Stimulated activated naive CD8-positive, alpha-beta T cell treated with anti-CD3 and anti-CD28 coated beads, Interleukin-15, Interleukin-2, amounts not matched to agents 100 ng/mL and 50 ng/mL, for 24 hours (primary cell): ENCODE results near the gene XG.
"Not testable (repeated sequence)": the region's sequence is repeated elsewhere in the genome, so short reads cannot be mapped to it uniquely, and the experiment has no call there.

ENCODE experiments used
- H3K27ac Mint-ChIP-seq: one replicate; pipeline ENCODE4 v1.8.0; 2021; ENCODE audit warnings: mild to moderate bottlenecking, mixed read lengths
- H3K27me3 Mint-ChIP-seq: one replicate; pipeline ENCODE4 v1.8.0; 2021; ENCODE audit warnings: mixed read lengths
- H3K36me3 Mint-ChIP-seq: one replicate; pipeline ENCODE4 v1.8.0; 2021; ENCODE audit warnings: low read depth, mixed read lengths
- H3K4me1 Mint-ChIP-seq: one replicate; pipeline ENCODE4 v1.8.0; 2021; ENCODE audit warnings: low read depth, mixed read lengths
- H3K4me3 Mint-ChIP-seq: one replicate; pipeline ENCODE4 v1.8.0; 2021; ENCODE audit warnings: mild to moderate bottlenecking, mixed read lengths
- H3K9me3 Mint-ChIP-seq: one replicate; pipeline ENCODE4 v1.8.0; 2021; ENCODE audit warnings: mixed read lengths

XG gene

GRCh38 chrX:2751874-2752300 lies at the start of gene XG:
Gene XG, plus strand, starts transcription at chrX:2752040. Its CDS starts 235 bp downstream, at chrX:2752275.
- not testable (repeated sequence) for H3K27ac Mint-ChIP-seq, H3K27me3 Mint-ChIP-seq, H3K4me1 Mint-ChIP-seq, H3K36me3 Mint-ChIP-seq, H3K4me3 Mint-ChIP-seq, H3K9me3 Mint-ChIP-seq

GRCh38 chrX:2703991-2704369 lies 47.9 kb upstream of the XG start:
- Mint-ChIP-seq H3K27me3 (no peaks in the 10 kb centered on the region), H3K4me1 (peaks cover 97% of the 10 kb centered on the region), H3K9me3 (peaks cover 5% of the 10 kb centered on the region), H3K36me3 (peaks cover 48% of the 10 kb centered on the region), H3K4me3 (peak overlapping the region; percentile 58), H3K27ac (peak overlapping the region; percentile 86)

- Mint-ChIP-seq H3K4me1 (peaks cover 98% of the 10 kb centered on the region), H3K27ac (peak overlapping the region; percentile 86), H3K27me3 (no peaks in the 10 kb centered on the region), H3K36me3 (peaks cover 37% of the 10 kb centered on the region), H3K9me3 (peaks cover 5% of the 10 kb centered on the region), H3K4me3 (peak overlapping the region; percentile 11)
Measured at GRCh38 chrX:2705046-2705832, 46.6 kb upstream of the XG start.

GRCh38 chrX:2707334-2707760 lies 44.5 kb upstream of the XG start:
- Mint-ChIP-seq H3K9me3 (no peaks in the 10 kb centered on the region), H3K27me3 (no peaks in the 10 kb centered on the region), H3K4me3 (peak overlapping the region; percentile 36), H3K27ac (peak overlapping the region; percentile 92), H3K36me3 (peaks cover 18% of the 10 kb centered on the region), H3K4me1 (peaks cover 94% of the 10 kb centered on the region)

GRCh38 chrX:2708021-2708420 lies 43.8 kb upstream of the XG start:
- peak overlapping the region; percentile 36 for H3K4me3 Mint-ChIP-seq
- peak overlapping the region; percentile 92 for H3K27ac Mint-ChIP-seq
- peaks cover 14% of the 10 kb centered on the region for H3K36me3 Mint-ChIP-seq
- H3K27me3 Mint-ChIP-seq, result no peaks in the 10 kb centered on the region
- H3K4me1 Mint-ChIP-seq, result peaks cover 87% of the 10 kb centered on the region
- H3K9me3 Mint-ChIP-seq, result no peaks in the 10 kb centered on the region

GRCh38 chrX:2708592-2709188 lies 43.1 kb upstream of the XG start:
- peaks cover 13% of the 10 kb centered on the region for H3K36me3 Mint-ChIP-seq
- H3K4me3 Mint-ChIP-seq, result peak overlapping the region; percentile 64

GRCh38 chrX:2709556-2709955 lies 42.3 kb upstream of the XG start:
- Mint-ChIP-seq H3K4me3 (peak overlapping the region; percentile 64), H3K27ac (peak overlapping the region; percentile 92), H3K27me3 (no peaks in the 10 kb centered on the region), H3K9me3 (no peaks in the 10 kb centered on the region), H3K4me1 (peaks cover 82% of the 10 kb centered on the region), H3K36me3 (peaks cover 19% of the 10 kb centered on the region)

More at GRCh38 chrX:2708592-2709188, 43.1 kb upstream of the XG start:
- Mint-ChIP-seq H3K4me1 (peaks cover 82% of the 10 kb centered on the region), H3K9me3 (no peaks in the 10 kb centered on the region), H3K27me3 (no peaks in the 10 kb centered on the region), H3K27ac (peak overlapping the region; percentile 92)

- H3K9me3 Mint-ChIP-seq, result no peaks in the 10 kb centered on the region
- no peaks in the 10 kb centered on the region for H3K27me3 Mint-ChIP-seq
- peaks cover 21% of the 10 kb centered on the region for H3K36me3 Mint-ChIP-seq
- H3K4me3 Mint-ChIP-seq, result peak overlapping the region; percentile 64
- H3K27ac Mint-ChIP-seq, result peak overlapping the region; percentile 92
- H3K4me1 Mint-ChIP-seq, result peaks cover 82% of the 10 kb centered on the region
Measured at GRCh38 chrX:2710041-2710840, 41.6 kb upstream of the XG start.

- H3K36me3 Mint-ChIP-seq, result peaks cover 28% of the 10 kb centered on the region
- no peak overlapping the region for H3K4me3 Mint-ChIP-seq
- no peak overlapping the region for H3K27ac Mint-ChIP-seq
- peaks cover 84% of the 10 kb centered on the region for H3K4me1 Mint-ChIP-seq
- H3K27me3 Mint-ChIP-seq, result no peaks in the 10 kb centered on the region
- no peaks in the 10 kb centered on the region for H3K9me3 Mint-ChIP-seq
Measured at GRCh38 chrX:2711441-2711840, 40.4 kb upstream of the XG start.

- Mint-ChIP-seq H3K27ac (no peak overlapping the region), H3K36me3 (peaks cover 36% of the 10 kb centered on the region)
Measured at GRCh38 chrX:2712428-2712827, 39.4 kb upstream of the XG start.

GRCh38 chrX:2712890-2713840 lies 38.7 kb upstream of the XG start:
- Mint-ChIP-seq H3K27ac (no peak overlapping the region), H3K27me3 (no peaks in the 10 kb centered on the region), H3K4me3 (no peak overlapping the region), H3K4me1 (peaks cover 84% of the 10 kb centered on the region), H3K9me3 (no peaks in the 10 kb centered on the region), H3K36me3 (peaks cover 44% of the 10 kb centered on the region)

More at GRCh38 chrX:2712428-2712827, 39.4 kb upstream of the XG start:
- Mint-ChIP-seq H3K4me1 (peaks cover 84% of the 10 kb centered on the region), H3K27me3 (no peaks in the 10 kb centered on the region), H3K4me3 (no peak overlapping the region), H3K9me3 (no peaks in the 10 kb centered on the region)

- H3K4me3 Mint-ChIP-seq, result peak overlapping the region; percentile 35
- no peaks in the 10 kb centered on the region for H3K9me3 Mint-ChIP-seq
- H3K36me3 Mint-ChIP-seq, result peaks cover 57% of the 10 kb centered on the region
- H3K27ac Mint-ChIP-seq, result peak overlapping the region; percentile 77
- no peaks in the 10 kb centered on the region for H3K27me3 Mint-ChIP-seq
- H3K4me1 Mint-ChIP-seq, result peaks cover 70% of the 10 kb centered on the region
Measured at GRCh38 chrX:2714551-2714950, 37.3 kb upstream of the XG start.

GRCh38 chrX:2715066-2715600 lies 36.7 kb upstream of the XG start:
- Mint-ChIP-seq H3K36me3 (peaks cover 63% of the 10 kb centered on the region), H3K4me3 (peak overlapping the region; percentile 6), H3K4me1 (peaks cover 64% of the 10 kb centered on the region), H3K27ac (peak overlapping the region; percentile 77), H3K9me3 (no peaks in the 10 kb centered on the region), H3K27me3 (no peaks in the 10 kb centered on the region)

- peaks cover 46% of the 10 kb centered on the region for H3K4me1 Mint-ChIP-seq
- no peaks in the 10 kb centered on the region for H3K27me3 Mint-ChIP-seq
- peak overlapping the region; percentile 84 for H3K27ac Mint-ChIP-seq
- no peaks in the 10 kb centered on the region for H3K9me3 Mint-ChIP-seq
- peaks cover 74% of the 10 kb centered on the region for H3K36me3 Mint-ChIP-seq
- no peak overlapping the region for H3K4me3 Mint-ChIP-seq
Measured at GRCh38 chrX:2717312-2717711, 34.5 kb upstream of the XG start.
